ENCODE data around the gene MRPS18C. TPM values are rescaled to one million over a fixed set of nuclear protein-coding genes. Genes with fewer than 3 reads are reported as not detected.
A peak's percentile ranks its signal among the peaks of the same experiment; 100 is the strongest.

The MRPS18C gene
- total and polyA plus RNA-seq, 10 donors = 18.9 to 40.7 (median 33.4) TPM

- Histone ChIP-seq H3K4me3 (peak overlapping the region; percentile 62 to 88 (median 72)), H3K27ac (peak overlapping the region; percentile 94 to 99 (median 98)), H3K27me3 (replicated peaks in 1 of 7) (no peaks in the 10 kb centered on the region), H3K4me1 (peaks cover 26 to 68% (median 40%) of the 10 kb centered on the region in 6 donors), H3K9me3 (no peaks in the 10 kb centered on the region), H3K36me3 (peaks cover 0 to 62% (median 34%) of the 10 kb centered on the region in 6 donors)
- DNase-seq = no peak
- no peak for TF ChIP-seq CTCF (IDR thresholded peaks at IDR 0.05 in 8 of 11, conservative IDR thresholded peaks at IDR 0.05 in 3 of 11)
- no peak for TF ChIP-seq POLR2AphosphoS5 (IDR thresholded peaks at IDR 0.05)
- no peak for TF ChIP-seq POLR2A (IDR thresholded peaks at IDR 0.05)
- intact Hi-C loops (cut with DNase I; ENCODE audit: low total_unique reads) = no loop called here
- 21 to 27% (median 24%) methylated on average over 6 of the region's 6 CpGs for WGBS, 5 donors
These were observed 1.2 kb upstream of the MRPS18C start for GRCh38 chr4:83454686-83455085.

- intact Hi-C loops (cut with DNase I; ENCODE audit: low total_unique reads) = no loop called here
- H3K9me3 ChIP-seq = no peaks in the 10 kb centered on the region
- no peak for DNase-seq
- H3K36me3 ChIP-seq = peaks cover 0 to 69% (median 48%) of the 10 kb centered on the region in 6 donors
- H3K27ac ChIP-seq = peak overlapping the region; percentile 94 to 99 (median 98)
- peak overlapping the region; percentile 62 to 88 (median 72) for H3K4me3 ChIP-seq
- 0 to 1% (median 0%) methylated on average over 7 of the region's 7 CpGs for WGBS, 5 donors
- H3K4me1 ChIP-seq = peaks cover 26 to 68% (median 40%) of the 10 kb centered on the region in 6 donors
- H3K27me3 ChIP-seq (replicated peaks in 1 of 7) = no peaks in the 10 kb centered on the region
- TF ChIP-seq CTCF (IDR thresholded peaks at IDR 0.05 in 8 of 11, conservative IDR thresholded peaks at IDR 0.05 in 3 of 11) (no peak), POLR2AphosphoS5 (IDR thresholded peaks at IDR 0.05) (no peak), POLR2A (IDR thresholded peaks at IDR 0.05) (no peak)
These were observed 285 bp downstream of the MRPS18C start for GRCh38 chr4:83456184-83456501.

- 75 to 94% (median 86%) methylated on average over 4 of the region's 4 CpGs for WGBS, 5 donors
These were observed 17.6 kb downstream of the MRPS18C start for GRCh38 chr4:83473423-83473822.

GRCh38 chr4:83473966-83474365 lies 18.1 kb downstream of the MRPS18C start:
- peaks cover 0 to 65% (median 13%) of the 10 kb centered on the region in 6 donors for H3K36me3 ChIP-seq
- H3K9me3 ChIP-seq = no peaks in the 10 kb centered on the region
- 92 to 97% (median 95%) methylated on average over 2 of the region's 2 CpGs for WGBS, 5 donors
- H3K4me3 ChIP-seq = no peak overlapping the region
- no peak overlapping the region for H3K27ac ChIP-seq
- TF ChIP-seq POLR2AphosphoS5 (IDR thresholded peaks at IDR 0.05) (no peak), POLR2A (IDR thresholded peaks at IDR 0.05) (no peak), CTCF (IDR thresholded peaks at IDR 0.05 in 8 of 11, conservative IDR thresholded peaks at IDR 0.05 in 3 of 11) (no peak)
- no peaks in the 10 kb centered on the region for H3K27me3 ChIP-seq (replicated peaks in 1 of 7)
- no peaks in the 10 kb centered on the region for H3K4me1 ChIP-seq
- intact Hi-C loops (cut with DNase I; ENCODE audit: low total_unique reads) = no loop called here
- DNase-seq = no peak

More at GRCh38 chr4:83473423-83473822, 17.6 kb downstream of the MRPS18C start:
- H3K4me3 ChIP-seq = no peak overlapping the region
- H3K27ac ChIP-seq = no peak overlapping the region
- no peak for DNase-seq
- no peak for TF ChIP-seq POLR2A (IDR thresholded peaks at IDR 0.05)
- TF ChIP-seq CTCF (IDR thresholded peaks at IDR 0.05 in 8 of 11, conservative IDR thresholded peaks at IDR 0.05 in 3 of 11) = no peak
- TF ChIP-seq POLR2AphosphoS5 (IDR thresholded peaks at IDR 0.05) = no peak
- H3K36me3 ChIP-seq = peaks cover 0 to 65% (median 17%) of the 10 kb centered on the region in 6 donors
- intact Hi-C loops (cut with DNase I; ENCODE audit: low total_unique reads) = no loop called here
- no peaks in the 10 kb centered on the region for H3K27me3 ChIP-seq (replicated peaks in 1 of 7)
- H3K4me1 ChIP-seq = no peaks in the 10 kb centered on the region
- H3K9me3 ChIP-seq = no peaks in the 10 kb centered on the region
